ENCODE results near the gene TYK2. TPM values are rescaled to one million over a fixed set of nuclear protein-coding genes. Genes with fewer than 3 reads are reported as not detected.

The TYK2 gene
- total RNA-seq, 1 experiment from 2014 or later: 118 TPM

DNA sequence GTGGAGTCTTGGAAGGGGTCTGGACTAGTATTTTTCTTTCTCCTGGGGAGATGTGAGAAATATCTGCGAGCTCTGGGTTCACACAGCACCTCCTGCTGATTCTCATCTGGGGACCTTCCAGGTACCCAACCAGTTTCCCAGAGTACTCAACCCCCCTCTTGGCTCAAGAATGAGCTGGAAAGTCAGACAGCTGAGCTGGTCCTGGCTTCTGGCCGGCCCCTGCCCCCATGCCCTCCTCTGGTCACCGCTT is 37.8 kb upstream of the TYK2 start:
- TF ChIP-seq, protein P1, sequence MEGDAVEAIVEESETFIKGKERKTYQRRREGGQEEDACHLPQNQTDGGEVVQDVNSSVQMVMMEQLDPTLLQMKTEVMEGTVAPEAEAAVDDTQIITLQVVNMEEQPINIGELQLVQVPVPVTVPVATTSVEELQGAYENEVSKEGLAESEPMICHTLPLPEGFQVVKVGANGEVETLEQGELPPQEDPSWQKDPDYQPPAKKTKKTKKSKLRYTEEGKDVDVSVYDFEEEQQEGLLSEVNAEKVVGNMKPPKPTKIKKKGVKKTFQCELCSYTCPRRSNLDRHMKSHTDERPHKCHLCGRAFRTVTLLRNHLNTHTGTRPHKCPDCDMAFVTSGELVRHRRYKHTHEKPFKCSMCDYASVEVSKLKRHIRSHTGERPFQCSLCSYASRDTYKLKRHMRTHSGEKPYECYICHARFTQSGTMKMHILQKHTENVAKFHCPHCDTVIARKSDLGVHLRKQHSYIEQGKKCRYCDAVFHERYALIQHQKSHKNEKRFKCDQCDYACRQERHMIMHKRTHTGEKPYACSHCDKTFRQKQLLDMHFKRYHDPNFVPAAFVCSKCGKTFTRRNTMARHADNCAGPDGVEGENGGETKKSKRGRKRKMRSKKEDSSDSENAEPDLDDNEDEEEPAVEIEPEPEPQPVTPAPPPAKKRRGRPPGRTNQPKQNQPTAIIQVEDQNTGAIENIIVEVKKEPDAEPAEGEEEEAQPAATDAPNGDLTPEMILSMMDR (conservative IDR thresholded peaks at IDR 0.05; ENCODE audit: low read depth, low read length): no peak
- TF ChIP-seq EZH2 (IDR thresholded peaks at IDR 0.05; ENCODE audit: borderline replicate concordance, low read depth, low read length, poor library complexity, severe bottlenecking): no peak
- DNase-seq (ENCODE audit: low spot score): no peak
- POLR2A ChIA-PET (ENCODE audit: low non-redundant PET): no interaction called here
- BruUV-seq (replicated peaks): no TSS peak
- CTCF ChIA-PET: interaction anchor here (0.6 to 3.6 kb wide), 4 partner anchors 10 to 281 kb away, joined by 3 to 34 read pairs (median 3); partner anchors contain the start of gene CDC37
- peaks cover 28% of the 10 kb centered on the region for H3K4me1 ChIP-seq (ENCODE audit: insufficient read depth, low read length, poor library complexity, severe bottlenecking)
- peak overlapping the region; percentile 87 for H3K27ac ChIP-seq (ENCODE audit: low read depth, low read length, poor library complexity, severe bottlenecking)
- H3K27me3 ChIP-seq (replicated peaks; ENCODE audit: insufficient read depth, low read depth, low read length, poor library complexity): no peaks in the 10 kb centered on the region
- peak overlapping the region; percentile 83 for H3K4me3 ChIP-seq (ENCODE audit: low read depth, low read length, poor library complexity, severe bottlenecking)
- intact Hi-C loops (cut with micrococcal nuclease; ENCODE audit: unreplicated experiment): loop anchor here (2.0 to 5.0 kb wide), 2 partner anchors 13 to 149 kb away; partner anchors contain the start of genes CDKN2D and KRI1
- no peaks in the 10 kb centered on the region for H3K9me3 ChIP-seq (ENCODE audit: low read depth, low read length, poor library complexity, severe bottlenecking)
- no peaks in the 10 kb centered on the region for H3K36me3 ChIP-seq (ENCODE audit: insufficient read depth, low read length, poor library complexity, severe bottlenecking)

DNA sequence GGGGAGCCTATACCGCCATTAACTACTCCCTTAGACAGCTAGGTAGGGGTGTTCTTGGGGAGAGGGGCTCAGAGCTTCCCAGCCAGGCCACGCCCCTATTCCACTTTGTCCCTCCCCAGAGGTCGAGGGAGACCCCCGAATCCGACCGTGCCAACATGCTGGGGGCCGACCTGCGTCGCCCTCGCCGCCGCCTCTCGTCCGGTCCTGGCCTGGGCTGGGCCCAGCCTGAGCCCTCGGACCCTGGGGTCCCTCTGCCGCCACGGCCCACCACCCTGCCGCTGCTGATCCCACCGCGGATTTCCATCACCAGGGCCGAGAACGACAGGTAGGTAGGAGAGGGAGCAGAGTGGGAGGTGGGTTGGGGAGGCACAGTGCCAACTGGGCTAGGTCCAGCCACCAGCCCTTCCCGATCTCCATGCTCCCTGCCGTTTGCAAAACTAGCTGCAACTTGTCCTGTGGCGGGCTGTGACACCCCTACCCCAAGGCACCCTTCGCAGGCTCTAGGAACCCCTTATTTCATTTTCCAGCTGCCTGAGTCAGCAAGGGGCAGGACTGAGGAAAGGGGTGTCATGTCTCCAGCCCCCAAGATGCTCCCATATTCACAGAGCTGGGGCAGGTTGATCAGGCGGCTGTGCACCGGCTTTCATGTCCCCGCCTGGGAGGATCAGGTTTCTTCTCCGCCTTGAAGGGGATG is 37.3 kb upstream of the TYK2 start:
- no peaks in the 10 kb centered on the region for H3K27me3 ChIP-seq (replicated peaks; ENCODE audit: insufficient read depth, low read depth, low read length, poor library complexity)

DNA sequence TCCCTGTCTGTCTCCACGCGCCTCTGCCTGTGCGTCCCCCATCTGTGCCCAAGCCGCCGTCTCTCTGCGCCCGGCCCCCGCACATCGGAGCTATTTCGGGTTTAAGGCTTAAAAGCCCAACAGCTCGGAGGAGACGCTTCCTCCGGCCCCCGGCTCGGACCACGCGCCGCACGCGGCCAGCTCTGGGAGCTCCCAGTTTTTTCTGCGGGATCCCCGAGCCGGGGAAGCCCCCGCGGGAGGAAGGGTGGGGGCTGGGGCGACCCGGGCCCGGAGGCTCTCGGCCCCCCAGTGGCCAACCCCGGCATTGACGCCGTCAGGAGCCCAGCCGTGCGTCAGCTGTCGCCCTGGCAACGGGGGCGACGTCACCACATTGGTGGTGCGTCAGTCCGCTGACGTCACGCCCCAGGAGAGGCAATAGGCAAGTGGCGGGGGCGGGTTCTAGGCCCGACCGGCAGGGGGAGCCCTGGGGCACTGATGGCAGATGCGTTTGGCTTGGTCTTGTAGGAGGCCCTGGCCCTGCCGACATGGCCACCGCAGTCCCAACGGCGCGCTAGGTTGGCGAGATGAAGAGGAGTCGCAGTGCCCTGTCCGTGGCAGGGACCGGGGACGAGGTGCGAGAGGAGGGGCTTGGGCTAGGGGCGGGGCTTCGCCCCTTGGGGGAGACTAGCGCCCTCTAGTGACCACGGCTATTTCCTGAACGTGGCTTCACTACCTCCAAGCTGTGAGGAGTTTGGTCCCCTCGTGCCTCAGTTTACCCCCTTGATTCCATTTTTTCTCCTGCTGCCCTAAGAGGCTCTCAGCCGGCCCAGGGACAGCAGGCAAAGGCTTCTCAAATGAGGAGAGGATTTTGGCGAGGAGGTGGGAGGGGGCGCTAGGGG is 36.2 kb upstream of the TYK2 start:
- Histone ChIP-seq H3K4me3 (ENCODE audit: low read depth, low read length, poor library complexity, severe bottlenecking) (peak overlapping the region; percentile 54), H3K27ac (ENCODE audit: low read depth, low read length, poor library complexity, severe bottlenecking) (peak overlapping the region; percentile 77), H3K9me3 (ENCODE audit: low read depth, low read length, poor library complexity, severe bottlenecking) (no peaks in the 10 kb centered on the region), H3K36me3 (ENCODE audit: insufficient read depth, low read length, poor library complexity, severe bottlenecking) (no peaks in the 10 kb centered on the region), H3K27me3 (replicated peaks; ENCODE audit: insufficient read depth, low read depth, low read length, poor library complexity) (no peaks in the 10 kb centered on the region), H3K4me1 (ENCODE audit: insufficient read depth, low read length, poor library complexity, severe bottlenecking) (peaks cover 27% of the 10 kb centered on the region)
- POLR2A ChIA-PET (ENCODE audit: low non-redundant PET): no interaction called here
- peak; percentile 92 for DNase-seq (ENCODE audit: low spot score)
- CTCF ChIA-PET: interaction anchor here (0.6 to 3.6 kb wide), 8 partner anchors 11 to 480 kb away, joined by 3 to 34 read pairs (median 4); partner anchors contain the start of genes CDC37, ICAM5, KRI1 and OLFM2
- intact Hi-C loops (cut with micrococcal nuclease; ENCODE audit: unreplicated experiment): loop anchor here (5.0 kb wide), 1 partner anchor 151 kb away; the partner anchor contains the start of genes CDKN2D and KRI1
- BruUV-seq (replicated peaks): no TSS peak
- TF ChIP-seq, protein P1 (conservative IDR thresholded peaks at IDR 0.05; ENCODE audit: low read depth, low read length): peak; percentile 86
- no peak for TF ChIP-seq EZH2 (IDR thresholded peaks at IDR 0.05; ENCODE audit: borderline replicate concordance, low read depth, low read length, poor library complexity, severe bottlenecking)

More for the DNA sequence above, 37.3 kb upstream of the TYK2 start:
- ChIA-PET POLR2A (ENCODE audit: low non-redundant PET) (no interaction called here), CTCF (interaction anchor here (0.6 to 3.6 kb wide), 5 partner anchors 11 to 282 kb away, joined by 3 to 34 read pairs (median 3); partner anchors contain the start of gene CDC37)
- peaks cover 29% of the 10 kb centered on the region for H3K4me1 ChIP-seq (ENCODE audit: insufficient read depth, low read length, poor library complexity, severe bottlenecking)
- peak overlapping the region; percentile 83 for H3K4me3 ChIP-seq (ENCODE audit: low read depth, low read length, poor library complexity, severe bottlenecking)
- BruUV-seq (replicated peaks): no TSS peak
- peak; percentile 75 for DNase-seq (ENCODE audit: low spot score)
- intact Hi-C loops (cut with micrococcal nuclease; ENCODE audit: unreplicated experiment): loop anchor here (2.0 to 5.0 kb wide), 2 partner anchors 13 to 150 kb away; partner anchors contain the start of genes CDKN2D and KRI1
- H3K36me3 ChIP-seq (ENCODE audit: insufficient read depth, low read length, poor library complexity, severe bottlenecking): no peaks in the 10 kb centered on the region
- H3K27ac ChIP-seq (ENCODE audit: low read depth, low read length, poor library complexity, severe bottlenecking): peak overlapping the region; percentile 87
- TF ChIP-seq, protein P1 (conservative IDR thresholded peaks at IDR 0.05; ENCODE audit: low read depth, low read length): no peak
- no peak for TF ChIP-seq EZH2 (IDR thresholded peaks at IDR 0.05; ENCODE audit: borderline replicate concordance, low read depth, low read length, poor library complexity, severe bottlenecking)
- H3K9me3 ChIP-seq (ENCODE audit: low read depth, low read length, poor library complexity, severe bottlenecking): no peaks in the 10 kb centered on the region
